GM12878 (cell line): ENCODE data around the gene MACF1.
"Not testable (repeated sequence)": the region's sequence is repeated elsewhere in the genome, so short reads cannot be mapped to it uniquely, and the experiment has no call there.

Experiments used
- ATF3 ChIP-seq: IDR thresholded peaks from 2 replicates; pipeline ENCODE4 v1.6.1; 2011; ENCODE audit warnings: low read depth, mild to moderate bottlenecking, low read length, moderate library complexity, borderline replicate concordance; ENCODE audit errors: extremely low read depth
- CBX5 ChIP-seq: sonication (generic); IDR thresholded peaks from 2 replicates; pipeline ENCODE4 v1.6.1; 2016; ENCODE audit warnings: low read depth, moderate library complexity, mild to moderate bottlenecking, inconsistent platforms
- CTCF ChIP-seq, 3 experiments: IDR thresholded peaks in 2 of 3; conservative IDR thresholded peaks in 1 of 3; 2 replicates each; pipeline ENCODE4 v1.5.1; 2011; ENCODE audit warnings: low read depth in 3 of 3, low read length in 3 of 3, mild to moderate bottlenecking in 3 of 3, control low read depth in 2 of 3, moderate library complexity in 2 of 3, inconsistent platforms in 1 of 3, mixed read lengths in 1 of 3; ENCODE audit not compliant: control insufficient read depth in 2 of 3, insufficient read depth in 1 of 3; ENCODE audit errors: extremely low read depth in 1 of 3
- EP300 ChIP-seq, 2 experiments: fragments of 150-350 bp in 1 of 2; IDR thresholded peaks; 2 replicates each; pipeline ENCODE4 v1.6.1; 2011 to 2012; ENCODE audit warnings: low read depth in 2 of 2, low read length in 2 of 2, borderline replicate concordance in 1 of 2, improper control_type of control experiment in 1 of 2, inconsistent platforms in 1 of 2; ENCODE audit not compliant: control insufficient read depth in 1 of 2
- EZH2 ChIP-seq: IDR thresholded peaks from 2 replicates; pipeline ENCODE4 v1.6.1; 2012; ENCODE audit warnings: low read depth, mild to moderate bottlenecking, control low read depth, inconsistent platforms, low read length, borderline replicate concordance; ENCODE audit not compliant: control insufficient read depth
- GATAD2B ChIP-seq: fragments of 450-650 bp; conservative IDR thresholded peaks from 2 replicates; pipeline ENCODE4 v1.6.1; 2017; ENCODE audit warnings: low read depth, mild to moderate bottlenecking, moderate library complexity
- RBBP5 ChIP-seq: fragments of 200-600 bp; sonication (generic); conservative IDR thresholded peaks from 2 replicates; pipeline ENCODE4 v1.6.1; 2016
- RCOR1 ChIP-seq: conservative IDR thresholded peaks from 2 replicates; pipeline ENCODE4 v1.6.1; 2012; ENCODE audit warnings: low read depth, low read length, improper control_type of control experiment
- REST ChIP-seq: IDR thresholded peaks from 2 replicates; pipeline ENCODE4 v1.6.1; 2012; ENCODE audit warnings: mild to moderate bottlenecking, low read depth, low read length
- SMARCA5 ChIP-seq: fragments of 450-650 bp; IDR thresholded peaks from 2 replicates; pipeline ENCODE4 v1.6.1; 2017; ENCODE audit warnings: mild to moderate bottlenecking
- TCF7 ChIP-seq: IDR thresholded peaks from 2 replicates; pipeline ENCODE4 v1.6.1; 2014; ENCODE audit warnings: antibody characterized with exemption, borderline replicate concordance
- ZSCAN29 ChIP-seq: fragments of 450-650 bp; IDR thresholded peaks from 2 replicates; pipeline ENCODE4 v1.6.1; 2017; ENCODE audit warnings: mild to moderate bottlenecking, moderate library complexity

GRCh38 chr1:39516841-39517240, 312.3 kb downstream of the MACF1 start:
- TF ChIP-seq CTCF (IDR thresholded peaks at IDR 0.05 in 2 of 3, conservative IDR thresholded peaks at IDR 0.05 in 1 of 3; ENCODE audit: control insufficient read depth in 2 of 3, extremely low read depth in 1 of 3, insufficient read depth in 1 of 3, low read depth in 3 of 3, low read length in 3 of 3); GATAD2B; RBBP5; SMARCA5; REST; EP300 (IDR thresholded peaks at IDR 0.05; ENCODE audit: borderline replicate concordance in 1 of 2, control insufficient read depth in 1 of 2, low read depth in 2 of 2, low read length in 2 of 2); RCOR1; ZSCAN29; EZH2; CBX5; TCF7; ATF3: not testable (repeated sequence)
